ENCODE data around the gene GPBAR1.

GRCh38 chr2:218260742-218261422 is at the start of gene GPBAR1:
- no peak for TF ChIP-seq CTCF (IDR thresholded peaks at IDR 0.05)
- TF ChIP-seq POLR2A (IDR thresholded peaks at IDR 0.05) = no peak

Measured in ovary (tissue), 3 donors.